Left renal pelvis (tissue), 4 donors: ENCODE measurements around the gene ZBTB8B. TPM values are rescaled to one million over a fixed set of nuclear protein-coding genes. Genes with fewer than 3 reads are reported as not detected.

ENCODE experiments used
- DNase-seq, 4 donors: peaks; one replicate each; pipeline ENCODE4 v3.0.0-alpha.2; 2013; ENCODE audit warnings: low read depth in 4 of 4, low spot score in 3 of 4
- polyA plus RNA-seq, 4 donors: library from polyadenylated mRNA; unstranded; fragments of 120-200 nt; gene quantifications; one replicate each; pipeline ENCODE4 v1.2.1, GENCODE V29; 2013; ENCODE audit not compliant: insufficient read length in 4 of 4

ZBTB8B gene
- polyA plus RNA-seq, 4 donors = 0.34 to 2.0 (median 1.2) TPM

DNA sequence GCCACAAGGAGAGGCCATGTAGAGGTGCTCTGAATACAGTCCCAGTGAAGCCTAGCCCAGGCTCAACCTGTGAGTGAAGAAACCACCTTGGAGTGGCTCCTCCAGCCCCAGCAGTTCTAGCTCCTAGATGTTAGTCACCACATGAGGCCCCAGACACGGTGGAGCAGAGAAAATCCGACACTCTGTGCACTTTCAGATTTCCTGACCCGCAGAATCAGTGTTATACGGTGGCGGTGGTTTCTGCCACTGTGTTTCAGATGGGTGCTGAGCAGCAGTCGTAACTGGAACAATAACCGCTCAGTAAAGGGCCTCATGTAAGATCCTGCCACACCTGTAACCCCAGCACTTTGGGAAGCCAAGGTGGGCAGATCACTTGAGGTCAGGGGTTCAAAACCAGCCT lies 38.3 kb downstream of the ZBTB8B start:
- DNase-seq = no peak

DNA sequence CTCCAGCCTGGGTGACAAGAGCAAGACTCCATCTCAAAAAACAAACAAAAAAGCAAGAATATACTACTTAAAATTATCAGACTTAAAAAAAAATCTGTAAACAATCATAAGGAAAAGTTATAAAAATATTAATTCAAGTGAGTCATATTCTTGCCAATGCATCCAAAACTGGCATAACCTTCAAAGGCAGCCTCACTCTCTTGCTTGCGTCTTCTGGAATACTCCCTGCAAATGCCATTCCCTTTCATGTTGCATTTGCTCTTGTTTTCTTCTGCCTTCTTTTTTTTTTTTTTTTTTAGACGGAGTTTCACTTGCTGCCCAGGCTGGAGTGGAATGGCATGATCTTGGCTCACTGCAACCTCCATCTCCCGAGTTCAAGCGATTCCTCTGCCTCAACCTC lies 42.1 kb downstream of the ZBTB8B start:
- no peak for DNase-seq

- DNase-seq = no peak
Measured at GRCh38 chr1:32508761-32509160, 43.9 kb downstream of the ZBTB8B start.

- DNase-seq = no peak
Measured at GRCh38 chr1:32509939-32510338, 45.1 kb downstream of the ZBTB8B start.

Other genes with a start within 250 kb of the ZBTB8B start
- 10 to 100 TPM; 17.1 to 30.8 (median 24.2) TPM for gene TMEM234, start 242.7 kb upstream of the ZBTB8B start, polyA plus RNA-seq
- 100 to 1,000 TPM; 155 to 187 (median 164) TPM for gene EIF3I, start 242.7 kb upstream of the ZBTB8B start, polyA plus RNA-seq
- 10 to 100 TPM in 2 of 4 donors, 1 to 10 TPM in 2; 3.8 to 12.9 (median 9.8) TPM for gene FAM167B, start 217.8 kb upstream of the ZBTB8B start, polyA plus RNA-seq
- gene LCK, start 213.8 kb upstream of the ZBTB8B start, polyA plus RNA-seq = 1 to 10 TPM; 1.3 to 7.4 (median 4.5) TPM
- 100 to 1,000 TPM in 3 of 4 donors, 10 to 100 TPM in 1; 77.5 to 201 (median 189) TPM for gene HDAC1, start 173.0 kb upstream of the ZBTB8B start, polyA plus RNA-seq
- 100 to 1,000 TPM; 388 to 468 (median 433) TPM for gene MARCKSL1, start 128.8 kb upstream of the ZBTB8B start, polyA plus RNA-seq
- gene FAM229A, start 102.6 kb upstream of the ZBTB8B start, polyA plus RNA-seq = 10 to 100 TPM in 1 of 4 donors, 1 to 10 TPM in 3; 2.5 to 11.8 (median 4.9) TPM
- gene TSSK3, start 102.5 kb upstream of the ZBTB8B start, polyA plus RNA-seq = 1 to 10 TPM; 1.5 to 6.2 (median 2.6) TPM
- 10 to 100 TPM; 57.3 to 65.8 (median 60.2) TPM for gene BSDC1, start 70.6 kb upstream of the ZBTB8B start, polyA plus RNA-seq
- 10 to 100 TPM; 16.5 to 21.8 (median 19.5) TPM for gene ZBTB8A, start 74.4 kb downstream of the ZBTB8B start, polyA plus RNA-seq
- gene ZBTB8OS, start 185.5 kb downstream of the ZBTB8B start, polyA plus RNA-seq = 10 to 100 TPM; 22.2 to 42.0 (median 37.4) TPM
- gene RBBP4, start 186.1 kb downstream of the ZBTB8B start, polyA plus RNA-seq = 100 to 1,000 TPM; 231 to 380 (median 338) TPM
- gene SYNC, start 237.7 kb downstream of the ZBTB8B start, polyA plus RNA-seq = 1 to 10 TPM; 1.6 to 6.2 (median 2.2) TPM